SKM-1 (cell line): ENCODE results near the gene RFX8.

Source experiments
- DNase-seq: peaks from one replicate; lab custom pipeline; 2025; ENCODE audit not compliant: unreplicated experiment; lab: John Stamatoyannopoulos, UW

Gene RFX8

DNA sequence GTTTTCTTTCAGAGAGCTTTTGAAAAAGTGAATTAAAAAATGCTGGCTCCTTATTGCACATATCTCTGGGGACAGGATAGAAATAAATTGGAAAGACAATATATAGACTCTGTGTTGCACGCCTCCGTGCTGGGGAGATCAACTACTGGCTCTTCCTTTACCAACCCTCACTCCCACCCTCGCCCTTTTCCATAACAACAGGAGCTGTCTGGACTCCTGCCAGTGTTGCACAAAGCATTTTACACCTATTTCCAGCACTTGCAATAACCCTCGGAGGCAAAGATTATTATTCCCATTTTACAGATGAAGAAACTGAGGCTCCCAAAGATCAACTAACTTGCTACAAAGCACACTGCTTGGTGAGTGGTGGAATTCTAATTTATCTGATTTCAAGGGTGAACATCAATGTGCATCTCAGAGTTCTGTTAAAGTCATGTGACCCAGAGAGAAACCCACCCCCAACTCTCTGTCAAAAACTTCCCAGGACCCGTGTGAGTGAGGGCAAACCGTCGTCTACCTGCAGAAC, 91.8 kb downstream of the RFX8 start:
- DNase-seq = no peak

DNA sequence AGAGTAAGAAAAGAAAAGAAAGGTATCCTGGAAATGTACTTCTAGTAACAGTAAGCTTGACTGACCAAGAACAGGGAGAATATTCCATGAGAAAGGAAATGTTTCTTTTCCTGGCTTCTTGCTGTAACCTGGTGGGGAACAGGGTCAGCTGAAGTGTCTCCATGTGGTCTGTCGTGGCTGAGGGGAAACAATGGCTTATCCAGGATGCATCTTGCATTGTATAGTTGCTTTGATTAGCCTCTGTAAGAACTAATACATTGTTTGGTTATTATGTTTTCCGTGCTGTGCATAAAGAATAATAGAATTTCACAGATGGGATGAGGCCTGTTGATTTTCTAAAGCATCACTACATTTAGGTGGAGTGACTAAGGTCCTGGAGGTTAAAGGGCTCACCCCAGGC, 92.5 kb downstream of the RFX8 start:
- no peak for DNase-seq

DNA sequence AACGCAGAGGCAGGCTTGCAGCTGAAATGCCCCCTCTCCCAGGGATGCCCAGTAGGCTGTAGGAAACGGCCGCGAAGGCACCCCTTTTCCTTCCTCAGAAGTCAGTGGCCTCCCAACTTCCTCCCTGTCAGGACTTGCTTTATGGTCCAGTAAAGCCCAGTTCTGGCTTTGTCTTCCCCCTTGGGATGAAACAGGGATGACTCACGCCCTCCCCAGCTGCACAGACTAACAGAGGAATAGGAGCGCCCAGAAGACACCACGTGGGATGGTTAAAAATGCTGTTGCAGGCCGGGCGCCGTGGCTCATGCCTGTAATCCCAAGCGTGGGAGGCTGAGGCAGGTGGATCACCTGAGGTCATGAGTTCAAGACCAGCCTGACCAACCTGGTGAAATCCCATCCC, 94.5 kb downstream of the RFX8 start:
- DNase-seq = no peak

DNA sequence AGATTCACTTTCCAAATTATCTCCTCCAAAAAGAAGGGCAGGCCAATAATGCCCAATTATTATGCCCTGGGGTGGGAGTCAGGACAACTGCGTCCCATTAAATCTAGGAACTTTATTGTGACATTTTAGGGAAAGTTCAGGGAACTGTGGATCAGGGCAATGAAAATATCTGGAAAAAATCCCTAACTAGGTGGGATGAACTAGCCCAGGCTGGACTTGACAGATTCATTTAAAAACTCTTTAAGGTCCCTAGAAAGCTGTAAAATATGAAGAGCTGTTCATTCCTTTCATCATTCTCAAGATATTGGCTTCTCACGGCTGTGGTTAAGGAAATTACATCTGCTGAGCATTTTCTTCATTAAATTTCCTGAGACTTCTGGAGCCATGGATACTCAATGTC, 95.8 kb downstream of the RFX8 start:
- no peak for DNase-seq

DNA sequence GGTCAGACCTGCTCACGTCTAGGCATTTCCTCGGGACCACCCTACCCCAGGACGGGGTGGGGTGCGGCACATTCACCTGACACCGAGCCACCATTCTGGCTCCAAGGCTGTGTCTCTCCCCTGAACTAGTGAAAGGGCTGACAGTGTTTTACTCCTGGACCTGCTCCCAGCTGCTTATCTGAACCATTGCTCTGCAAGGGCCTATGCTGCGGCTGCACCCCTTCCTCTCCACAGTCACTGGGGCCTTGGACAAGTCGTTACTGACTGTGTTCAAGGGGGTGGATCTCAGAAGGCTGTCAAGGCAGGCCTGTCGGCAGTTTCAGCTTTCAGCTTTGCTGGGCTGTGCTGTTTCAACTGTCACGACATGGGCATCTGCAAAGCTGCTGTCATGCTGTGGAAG, 99.3 kb downstream of the RFX8 start:
- no peak for DNase-seq

DNA sequence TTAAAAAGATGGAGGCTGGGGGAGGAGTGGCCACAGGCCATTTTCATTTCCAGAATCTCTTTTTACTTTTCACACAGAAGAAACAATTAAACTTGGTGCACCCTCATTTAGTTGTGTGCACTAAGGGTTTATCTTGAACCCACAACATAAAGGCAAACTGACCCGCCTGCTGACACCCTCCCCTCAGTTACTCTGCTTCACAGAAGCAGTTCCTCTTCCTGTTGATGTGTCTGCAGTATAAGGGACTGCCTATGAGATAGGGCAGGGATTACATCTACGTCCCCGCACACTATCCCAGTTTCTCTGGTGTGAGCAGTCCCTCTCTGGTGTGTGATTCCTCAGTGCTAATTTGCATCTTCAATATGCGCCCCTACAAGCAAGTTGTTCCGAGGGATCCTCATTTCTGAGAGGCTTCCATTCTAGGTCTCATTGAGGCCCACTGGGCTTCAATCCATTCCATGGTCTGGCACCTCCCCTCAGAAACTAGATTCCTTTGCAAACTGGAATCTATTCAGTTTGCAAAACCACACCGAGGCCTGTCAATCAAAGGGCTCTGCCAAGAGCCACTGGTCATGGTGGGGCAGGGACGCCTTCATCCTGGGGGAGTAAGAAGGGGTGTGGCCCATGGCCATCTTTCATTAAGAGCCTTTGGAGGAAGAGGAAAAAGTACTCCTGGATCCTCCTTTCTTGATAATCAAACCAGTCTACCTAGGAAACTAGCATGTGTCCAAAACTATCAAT, 99.9 kb downstream of the RFX8 start:
- no peak for DNase-seq

DNA sequence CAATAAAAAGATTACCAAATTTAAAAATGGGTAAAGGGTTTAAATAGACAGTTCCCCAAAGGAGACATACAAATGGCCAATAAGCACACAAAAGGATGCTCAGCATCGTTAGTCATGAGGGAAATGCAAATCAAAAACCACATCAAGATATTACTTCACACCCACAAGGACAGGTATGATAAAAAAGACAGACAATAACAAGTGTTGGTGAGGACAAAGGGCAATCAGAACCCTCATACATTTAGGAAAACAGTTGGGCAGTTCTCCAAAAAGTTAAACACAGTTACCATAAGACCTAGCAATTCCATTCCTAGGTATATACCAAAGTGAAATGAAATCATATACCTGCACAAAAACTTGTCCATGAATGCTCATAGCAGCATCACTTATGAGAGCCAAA, 102.1 kb downstream of the RFX8 start:
- DNase-seq = no peak

DNA sequence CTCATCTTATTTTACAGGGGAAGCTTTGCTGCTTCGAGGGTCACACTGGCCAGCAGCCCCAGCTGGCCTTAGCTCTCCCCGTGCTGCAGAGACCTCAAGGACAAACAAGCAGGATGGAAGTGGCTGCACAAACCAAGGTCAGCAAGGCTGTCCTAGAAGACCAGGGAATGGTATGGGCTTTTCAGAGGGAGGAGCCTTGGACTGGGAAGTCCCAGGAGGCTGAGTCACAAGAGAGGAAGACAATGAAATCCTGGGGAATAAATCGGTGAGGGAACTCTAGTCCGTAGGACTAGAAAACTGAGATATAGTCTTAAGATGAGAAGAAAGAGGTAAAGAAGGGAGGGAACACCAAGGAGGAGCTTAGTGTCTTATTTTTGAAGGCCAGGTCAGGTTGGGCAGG, 103.3 kb downstream of the RFX8 start:
- DNase-seq = no peak

DNA sequence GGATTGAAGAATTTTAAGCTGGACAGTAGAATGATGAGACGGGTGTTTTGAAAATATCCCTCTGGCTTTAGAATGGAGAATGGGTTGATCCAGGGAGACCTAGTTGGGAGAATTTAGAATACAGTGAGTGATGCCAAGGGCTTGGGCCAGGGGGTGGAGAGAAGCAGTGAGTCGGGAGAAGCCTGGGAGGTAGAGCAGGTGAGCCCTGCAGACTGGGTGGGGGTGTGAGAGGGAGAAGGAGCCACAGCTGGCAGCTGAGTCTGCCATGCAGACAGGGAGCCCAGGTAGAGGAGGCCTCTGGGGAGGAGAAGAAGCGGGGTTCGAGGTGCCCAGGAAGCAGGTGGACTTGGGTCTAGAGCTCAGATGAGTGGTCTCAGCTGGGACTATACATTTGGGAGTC, 105.8 kb downstream of the RFX8 start:
- DNase-seq = no peak

DNA sequence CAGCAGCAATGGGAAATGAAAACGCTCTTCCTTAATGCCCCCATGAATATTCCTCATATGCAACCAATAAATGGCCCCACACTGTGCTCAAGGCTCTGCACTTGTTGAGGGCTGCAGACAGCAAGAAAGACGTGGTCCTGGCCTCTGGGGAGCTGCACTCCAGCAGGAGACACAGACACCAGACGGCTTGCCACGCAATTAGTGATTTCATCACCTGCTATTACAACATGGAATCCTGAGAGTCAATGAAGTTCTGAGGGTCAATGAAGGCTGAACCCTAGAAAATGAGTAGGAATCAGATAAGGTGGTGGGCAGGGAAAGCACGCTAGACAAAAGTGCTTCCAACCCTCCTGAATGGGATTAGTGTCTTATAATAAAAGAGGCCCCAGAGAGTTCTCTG, 106.5 kb downstream of the RFX8 start:
- no peak for DNase-seq

DNA sequence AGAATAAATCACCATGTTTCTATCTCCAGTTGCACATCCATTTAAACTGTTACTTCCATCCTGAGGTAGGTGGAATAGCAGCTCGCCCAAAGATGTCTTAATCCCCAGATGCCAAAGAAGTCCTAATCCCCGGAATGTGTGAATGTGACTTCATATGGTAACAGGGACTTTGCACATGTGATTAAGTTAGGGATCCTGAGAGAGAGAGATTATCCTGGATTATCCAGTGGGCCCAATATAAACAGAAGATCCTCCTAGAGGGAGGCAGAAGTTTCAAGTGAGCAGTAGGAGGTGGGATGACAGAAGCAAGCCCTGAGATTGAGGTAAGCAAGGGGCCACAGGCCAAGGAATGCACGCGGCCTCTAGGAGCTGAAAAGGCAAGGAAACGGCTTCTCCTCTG, 107.4 kb downstream of the RFX8 start:
- no peak for DNase-seq

DNA sequence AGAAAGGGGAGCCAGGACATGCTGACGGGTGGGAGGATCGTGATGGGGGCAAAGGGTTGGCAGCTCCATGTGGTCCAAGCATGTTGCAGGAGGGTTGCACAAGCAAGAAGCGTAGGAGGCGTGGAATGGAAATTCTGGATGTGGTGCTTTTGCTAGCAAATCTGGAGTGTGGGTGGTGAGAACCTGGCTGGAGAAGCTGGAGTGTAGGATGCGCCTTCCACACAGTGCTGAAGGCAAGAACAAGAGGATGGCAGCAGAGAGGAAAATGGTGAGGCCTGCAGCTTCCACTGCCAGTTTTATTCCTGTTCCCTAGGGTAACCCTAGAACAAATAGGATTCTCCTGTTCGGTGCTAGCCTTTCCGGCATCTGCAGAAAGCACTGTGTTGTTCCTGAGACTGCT, 110.0 kb downstream of the RFX8 start:
- DNase-seq = no peak

DNA sequence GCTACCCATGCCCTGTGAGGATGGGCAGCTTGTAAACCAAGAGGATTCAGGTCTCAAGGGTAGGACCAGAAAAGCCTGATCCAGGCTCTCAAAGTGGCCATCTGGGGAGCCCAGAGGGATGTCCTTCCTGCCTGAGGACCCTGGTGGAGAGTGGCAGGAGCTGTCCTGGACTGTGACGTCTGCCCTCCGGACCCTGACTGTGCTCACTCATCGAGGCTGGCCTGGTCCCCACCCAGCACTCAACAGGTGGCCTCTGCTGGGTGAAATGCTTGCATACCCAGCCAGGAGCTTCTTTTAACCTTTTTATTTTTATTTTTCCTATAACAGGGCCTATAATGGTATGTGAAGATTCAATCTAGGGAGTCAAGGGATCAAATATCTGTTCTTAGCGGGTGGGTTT, 112.1 kb downstream of the RFX8 start:
- no peak for DNase-seq

DNA sequence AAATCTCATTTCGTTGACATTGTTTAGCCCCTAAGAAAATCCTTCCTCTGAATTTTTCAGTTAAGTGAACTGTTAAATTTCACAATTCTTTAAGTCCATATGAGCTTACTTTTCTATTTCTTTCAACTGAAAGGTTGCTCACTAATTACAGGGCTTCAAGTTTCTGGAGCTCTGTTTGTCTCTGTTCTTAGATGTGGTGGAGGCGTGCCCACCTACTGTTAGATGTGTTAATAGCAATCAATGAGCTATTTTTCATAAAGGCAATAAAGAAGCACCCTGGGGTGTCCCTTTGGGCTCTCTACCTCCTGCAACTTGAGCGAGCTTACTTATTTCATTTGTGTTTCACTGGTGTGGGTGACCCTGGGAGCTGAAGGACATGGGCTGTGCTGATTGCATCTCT, 112.6 kb downstream of the RFX8 start:
- DNase-seq = no peak

DNA sequence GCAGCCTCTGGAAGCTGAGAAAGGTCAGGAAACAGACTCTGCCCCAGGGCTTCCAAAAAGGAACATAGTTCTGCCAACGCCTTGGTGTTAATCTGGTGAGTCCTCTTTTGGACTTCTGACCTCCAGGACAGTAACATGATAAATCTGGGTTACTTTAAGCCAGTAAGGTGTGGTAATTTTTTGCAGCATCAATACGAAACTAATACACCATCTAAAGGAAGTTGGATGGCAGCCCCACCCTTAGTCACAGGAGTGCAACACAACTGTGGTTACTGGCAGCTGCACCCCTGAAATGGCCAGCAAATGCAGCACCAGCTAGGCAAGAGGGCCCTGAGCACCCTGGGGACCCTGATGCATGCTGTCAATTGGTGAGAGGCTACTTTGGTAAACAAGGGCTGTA, 113.4 kb downstream of the RFX8 start:
- DNase-seq = no peak

DNA sequence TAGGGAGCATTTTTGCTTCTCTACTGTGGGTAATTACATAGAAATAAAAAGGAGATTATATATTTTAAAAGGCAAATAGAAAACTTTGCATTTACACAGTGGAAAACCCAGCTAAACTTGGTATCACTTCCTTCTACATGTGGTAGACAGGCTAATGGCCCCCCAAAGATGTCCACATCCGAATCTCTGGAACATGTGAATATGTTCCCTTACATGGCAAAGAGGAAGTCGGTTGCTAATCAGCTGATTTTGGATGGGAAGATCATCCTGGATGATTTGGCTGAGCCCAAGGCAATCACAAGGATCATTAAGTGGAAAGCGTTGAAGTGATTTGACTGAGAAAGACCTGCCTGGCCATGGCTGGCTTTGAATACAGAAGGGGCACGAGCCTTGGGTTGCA, 113.8 kb downstream of the RFX8 start:
- no peak for DNase-seq

DNA sequence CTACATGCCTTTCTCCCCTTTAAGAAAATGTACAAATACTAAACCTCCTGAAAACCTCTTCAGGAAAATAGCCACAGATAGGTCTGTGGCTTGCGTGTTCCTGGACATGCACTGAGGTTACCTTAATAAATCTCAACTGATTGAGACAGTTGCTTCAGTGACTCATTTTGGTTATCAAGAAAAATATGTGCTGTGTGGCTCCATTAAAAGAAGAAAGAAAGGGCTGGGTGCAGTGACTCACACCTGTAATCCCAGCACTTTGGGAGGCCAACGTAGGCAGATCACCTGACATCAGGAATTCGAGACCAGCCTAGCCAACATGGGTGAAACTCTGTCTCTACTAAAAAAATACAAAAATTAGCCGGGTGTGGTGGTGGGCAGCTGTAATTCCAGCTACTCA, 114.7 kb downstream of the RFX8 start:
- no peak for DNase-seq

DNA sequence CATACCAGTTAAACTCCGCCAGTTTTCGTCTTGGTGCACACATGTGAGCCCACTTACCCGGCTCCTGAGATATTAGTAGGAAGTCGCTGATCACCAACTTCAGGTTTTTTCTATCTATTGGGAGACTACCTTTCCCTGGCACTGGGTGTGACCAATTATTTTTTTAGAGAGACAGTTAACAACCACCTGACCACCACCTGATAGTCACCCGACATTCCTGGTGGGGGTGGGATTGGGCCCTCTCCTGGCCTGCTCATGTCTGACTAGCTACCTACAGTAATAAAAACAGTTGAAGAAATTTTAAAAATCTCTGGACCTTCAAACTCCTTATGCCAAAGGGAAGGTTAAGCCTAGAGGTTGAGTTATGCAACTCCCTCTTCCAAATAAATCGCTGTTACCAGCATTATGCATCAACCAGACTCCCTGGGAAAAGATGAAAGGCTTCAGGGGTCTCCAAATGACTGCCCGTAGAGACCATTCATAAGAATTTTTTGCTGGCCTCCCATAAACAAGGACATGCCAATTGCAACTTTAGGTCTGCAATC, 115.4 kb downstream of the RFX8 start:
- DNase-seq = no peak

DNA sequence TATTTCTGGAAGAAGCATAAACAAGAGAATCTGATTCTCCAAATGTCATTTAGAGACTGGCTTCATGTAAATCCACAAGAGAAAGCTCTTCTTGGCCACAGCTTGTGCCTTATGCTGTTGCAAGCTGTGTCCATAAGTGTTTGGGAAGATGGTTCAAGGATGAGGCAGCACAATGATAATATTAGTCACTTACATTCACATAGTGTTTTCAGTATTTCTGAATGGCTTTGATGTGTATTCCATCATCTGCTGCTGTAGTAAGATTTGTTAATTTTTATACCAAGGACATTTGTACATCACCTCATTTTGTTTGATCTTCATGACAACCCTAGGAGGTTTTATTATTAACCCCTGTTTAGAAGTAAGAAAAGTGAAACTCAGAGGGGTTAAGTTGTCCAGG, 117.5 kb downstream of the RFX8 start:
- DNase-seq = no peak

DNA sequence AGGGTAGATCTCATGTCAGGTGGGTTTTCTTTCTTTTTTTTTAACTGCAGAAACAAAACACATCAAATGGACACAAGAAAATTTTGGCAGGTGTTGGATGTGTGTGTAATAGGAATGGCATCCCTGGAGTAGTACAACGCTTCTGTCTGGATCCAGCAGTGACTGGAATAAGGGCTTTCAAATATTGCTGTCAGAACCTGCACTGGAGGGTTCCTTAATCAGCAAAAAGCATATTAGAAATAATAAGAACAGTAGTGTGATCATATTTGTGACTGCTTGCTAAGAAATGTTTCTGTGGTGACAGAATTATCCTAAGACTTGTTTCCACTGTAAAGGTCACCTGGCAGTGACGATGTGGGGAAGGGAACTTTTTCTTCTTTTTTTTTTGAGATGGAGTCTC, 118.4 kb downstream of the RFX8 start:
- DNase-seq = no peak

DNA sequence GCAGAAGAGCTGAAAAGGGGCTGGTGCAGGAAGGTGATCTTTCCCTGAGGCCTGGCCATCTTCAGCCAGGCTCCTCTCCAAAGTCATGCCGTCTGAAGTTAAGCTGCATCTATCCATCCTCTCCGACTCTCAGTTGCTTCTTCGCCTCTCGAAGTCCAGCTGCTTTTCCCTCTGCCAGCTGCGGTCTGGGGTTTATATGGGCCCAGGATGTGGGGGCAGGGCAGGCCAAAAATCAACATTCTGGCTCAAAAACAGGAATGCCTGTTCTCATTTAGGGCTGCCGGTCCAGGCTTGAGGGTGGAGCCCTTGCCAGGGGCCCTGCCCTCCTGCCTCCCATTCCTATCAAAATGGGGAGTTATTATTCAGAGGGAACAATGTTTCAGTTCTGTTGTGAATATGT, 118.9 kb downstream of the RFX8 start:
- no peak for DNase-seq

DNA sequence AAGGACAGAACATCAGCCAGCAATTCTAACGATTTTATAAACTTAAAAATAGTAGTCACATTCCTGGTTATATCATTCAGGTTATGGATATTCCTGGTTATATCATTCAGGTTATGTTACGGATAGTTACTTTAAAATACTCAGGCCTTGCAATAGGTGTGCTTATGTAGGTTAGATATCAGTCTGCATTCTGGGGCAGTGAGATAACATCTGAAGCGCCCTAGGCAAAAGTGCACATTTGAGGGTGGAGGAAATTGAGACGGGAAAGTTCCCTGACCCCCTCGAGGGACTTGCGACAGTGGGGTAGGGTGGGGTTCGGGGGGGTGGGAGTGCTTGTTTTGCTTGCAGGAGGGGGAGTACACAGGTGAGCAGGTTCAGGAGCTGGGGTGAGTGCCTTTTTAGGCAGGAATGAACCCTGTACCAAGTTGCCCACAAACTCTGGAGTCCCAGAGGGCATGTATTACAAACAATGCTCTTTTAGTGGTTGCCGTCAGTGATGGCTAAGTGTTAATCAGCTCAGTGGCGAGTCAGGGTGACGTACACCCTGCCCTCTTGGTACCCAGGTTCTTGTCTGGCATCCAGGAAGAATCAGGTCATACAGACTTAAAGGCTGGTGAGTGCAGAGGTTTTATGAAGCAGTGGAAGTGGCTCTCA, 119.4 kb downstream of the RFX8 start:
- DNase-seq = no peak
